HepG2 (cell line): ENCODE measurements around the gene GLI3.

Experiments
- ARID2 ChIP-seq: sonication (generic); formaldehyde crosslinking; IDR thresholded peaks from 2 replicates; pipeline ENCODE4 v1.8.1; 2022; ENCODE audit warnings: mild to moderate bottlenecking, missing genetic modification reagents, borderline replicate concordance
- CBX1 ChIP-seq: IDR thresholded peaks from one replicate; pipeline ENCODE4 v1.6.1; 2016; ENCODE audit warnings: antibody characterized with exemption, low read depth
- CTCF ChIP-seq: sonication (generic); formaldehyde crosslinking; IDR thresholded peaks from 2 replicates; pipeline ENCODE4 v1.5.0; 2020; ENCODE audit warnings: mild to moderate bottlenecking, missing genetic modification reagents, moderate library complexity
- GLI4 ChIP-seq: sonication (generic); formaldehyde crosslinking; IDR thresholded peaks from 2 replicates; pipeline ENCODE4 v1.5.1; 2020; ENCODE audit warnings: missing genetic modification reagents, mild to moderate bottlenecking, moderate library complexity, borderline replicate concordance
- GPBP1L1 ChIP-seq: sonication (generic); formaldehyde crosslinking; IDR thresholded peaks from 2 replicates; pipeline ENCODE4 v1.5.0; 2020; ENCODE audit warnings: mild to moderate bottlenecking, missing genetic modification reagents
- JUNB ChIP-seq: sonication (generic); formaldehyde crosslinking; IDR thresholded peaks from 2 replicates; pipeline ENCODE4 v1.8.0; 2022; ENCODE audit warnings: missing genetic modification reagents, mild to moderate bottlenecking, borderline replicate concordance
- MAFK ChIP-seq, 2 experiments: IDR thresholded peaks in 1 of 2; conservative IDR thresholded peaks in 1 of 2; 2 replicates each; pipeline ENCODE4 v1.6.1; 2011; ENCODE audit warnings: improper control_type of control experiment in 2 of 2, low read length in 2 of 2
- MAX ChIP-seq: IDR thresholded peaks from 2 replicates; pipeline ENCODE4 v1.6.1; 2012; ENCODE audit warnings: inconsistent platforms
- MXI1 ChIP-seq: IDR thresholded peaks from 3 replicates; pipeline ENCODE4 v1.6.1; 2012; ENCODE audit warnings: low read depth, low read length, inconsistent platforms, borderline replicate concordance
- TEF ChIP-seq: sonication (generic); formaldehyde crosslinking; IDR thresholded peaks from 2 replicates; pipeline ENCODE4 v1.5.0; 2020; ENCODE audit warnings: missing genetic modification reagents
- ZBTB33 ChIP-seq: sonication (generic); formaldehyde crosslinking; IDR thresholded peaks from 2 replicates; pipeline ENCODE4 v1.4.0; 2020; ENCODE audit warnings: missing genetic modification reagents
- ZNF512 ChIP-seq: sonication (generic); formaldehyde crosslinking; IDR thresholded peaks from 2 replicates; pipeline ENCODE4 v1.4.0; 2020; ENCODE audit warnings: mild to moderate bottlenecking, missing genetic modification reagents
- ZNF512B ChIP-seq: sonication (generic); formaldehyde crosslinking; IDR thresholded peaks from 2 replicates; pipeline ENCODE4 v1.5.1; 2020; ENCODE audit warnings: missing genetic modification reagents, mild to moderate bottlenecking, borderline replicate concordance
- ZNF552 ChIP-seq: sonication (generic); formaldehyde crosslinking; IDR thresholded peaks from 2 replicates; pipeline ENCODE4 v1.9.0; 2022; ENCODE audit warnings: missing genetic modification reagents, mild to moderate bottlenecking, borderline replicate concordance

GRCh38 chr7:42189535-42189934 is 47.5 kb downstream of the GLI3 start:
- TF ChIP-seq MXI1 = no peak
- no peak for TF ChIP-seq ZBTB33 (CRISPR knock-in tag)
- TF ChIP-seq ARID2 (CRISPR knock-in tag) = no peak
- TF ChIP-seq CTCF (CRISPR knock-in tag) = no peak
- no peak for TF ChIP-seq CBX1
- no peak for TF ChIP-seq MAFK (conservative IDR thresholded peaks at IDR 0.05 in 1 of 2, IDR thresholded peaks at IDR 0.05 in 1 of 2; ENCODE audit: low read length in 2 of 2)
- no peak for TF ChIP-seq TEF (CRISPR knock-in tag)
- TF ChIP-seq MAX = no peak
- no peak for TF ChIP-seq ZNF512B (CRISPR knock-in tag)
- no peak for TF ChIP-seq JUNB (CRISPR knock-in tag)
- no peak for TF ChIP-seq ZNF512 (CRISPR knock-in tag)
- no peak for TF ChIP-seq ZNF552
- no peak for TF ChIP-seq GLI4
- no peak for TF ChIP-seq GPBP1L1 (CRISPR knock-in tag)
